OCI-LY1 (cell line): Measurements from ENCODE around the gene PXK.

ENCODE experiments used
- EZH2 ChIP-seq: fragments of 200-600 bp; sonication (generic), shearing (Covaris generic); IDR thresholded peaks from 2 replicates; pipeline ENCODE4 v1.8.0; 2017; ENCODE audit warnings: borderline replicate concordance, mixed run types, mild to moderate bottlenecking, antibody characterized with exemption, low read length, moderate library complexity, mixed read lengths
- TF ChIP-seq, protein P1 (sequence below): fragments of 200-600 bp; sonication (generic), shearing (Covaris generic); IDR thresholded peaks from 2 replicates; pipeline ENCODE4 v1.5.1; 2017; ENCODE audit warnings: mild to moderate bottlenecking, antibody characterized with exemption, low read length, moderate library complexity, mixed read lengths

DNA sequence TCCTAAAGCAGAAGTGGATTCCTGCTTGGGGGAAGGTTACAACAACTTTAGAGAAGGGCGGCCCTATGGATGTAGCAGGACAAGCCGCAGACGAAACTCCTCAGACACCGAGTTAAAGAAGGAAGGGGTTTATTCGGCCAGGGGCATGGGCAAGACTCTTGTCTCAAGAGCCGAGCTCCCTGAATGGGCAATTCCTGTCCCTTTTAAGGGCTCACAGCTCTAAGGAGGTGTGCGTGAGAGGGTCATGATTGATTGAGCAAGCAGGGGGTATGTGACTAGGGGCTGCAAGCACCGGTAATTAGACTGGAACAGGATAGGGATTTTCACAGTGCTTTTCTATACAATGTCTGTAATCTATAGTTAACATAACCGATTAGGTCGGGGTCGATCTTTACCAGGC, 101.8 kb downstream of the PXK start:
- TF ChIP-seq, protein P1, sequence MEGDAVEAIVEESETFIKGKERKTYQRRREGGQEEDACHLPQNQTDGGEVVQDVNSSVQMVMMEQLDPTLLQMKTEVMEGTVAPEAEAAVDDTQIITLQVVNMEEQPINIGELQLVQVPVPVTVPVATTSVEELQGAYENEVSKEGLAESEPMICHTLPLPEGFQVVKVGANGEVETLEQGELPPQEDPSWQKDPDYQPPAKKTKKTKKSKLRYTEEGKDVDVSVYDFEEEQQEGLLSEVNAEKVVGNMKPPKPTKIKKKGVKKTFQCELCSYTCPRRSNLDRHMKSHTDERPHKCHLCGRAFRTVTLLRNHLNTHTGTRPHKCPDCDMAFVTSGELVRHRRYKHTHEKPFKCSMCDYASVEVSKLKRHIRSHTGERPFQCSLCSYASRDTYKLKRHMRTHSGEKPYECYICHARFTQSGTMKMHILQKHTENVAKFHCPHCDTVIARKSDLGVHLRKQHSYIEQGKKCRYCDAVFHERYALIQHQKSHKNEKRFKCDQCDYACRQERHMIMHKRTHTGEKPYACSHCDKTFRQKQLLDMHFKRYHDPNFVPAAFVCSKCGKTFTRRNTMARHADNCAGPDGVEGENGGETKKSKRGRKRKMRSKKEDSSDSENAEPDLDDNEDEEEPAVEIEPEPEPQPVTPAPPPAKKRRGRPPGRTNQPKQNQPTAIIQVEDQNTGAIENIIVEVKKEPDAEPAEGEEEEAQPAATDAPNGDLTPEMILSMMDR: no peak
- no peak for TF ChIP-seq EZH2
